GM12878 (cell line): ENCODE data around the gene ADAM15. TPM values are rescaled to one million over a fixed set of nuclear protein-coding genes. Genes with fewer than 3 reads are reported as not detected.

Experiments used
- ATAC-seq: fragments of 200-7000 bp; cut with Tn5 transposase; 3 replicates; pipeline ENCODE4 v1.9.1; 2020; ENCODE audit warnings: mild to moderate bottlenecking, moderate library complexity
- BruUV-seq: library from RNA; stranded (reverse); fragments of 400-500 nt; replicated peaks from 2 replicates; lab custom pipeline; 2021; lab: Mats Ljungman, UMichigan
- CTCF ChIA-PET: fragments of 300-600 bp; sonication (Branson Sonifier 250); formaldehyde crosslinking; extraction: SDS; loops from one replicate; lab custom pipeline; 2021; ENCODE audit warnings: inconsistent platforms; lab: Yijun Ruan, JAX
- POLR2A ChIA-PET: fragments of 350-600 bp; formaldehyde crosslinking; extraction: SDS; loops from one replicate; lab custom pipeline; 2021; ENCODE audit warnings: inconsistent platforms; lab: Charles Lee
- RAD21 ChIA-PET: fragments of 300-600 bp; sonication (Branson Sonifier 250); formaldehyde crosslinking; loops from one replicate; lab custom pipeline; 2023; ENCODE audit warnings: antibody characterized with exemption; ENCODE audit not compliant: unreplicated experiment; lab: Charles Lee
- SMC1A ChIA-PET: fragments of 300-600 bp; sonication (Branson Sonifier 250); formaldehyde crosslinking; loops from one replicate; lab custom pipeline; 2023; ENCODE audit not compliant: unreplicated experiment, uncharacterized antibody; lab: Charles Lee
- DNase-seq: peaks from one replicate; pipeline ENCODE4 v3.0.0-alpha.2; 2011; ENCODE audit warnings: low read depth, low spot score
- FAIRE-seq: peaks from 3 replicates; lab custom pipeline; 2011; peaks lifted over from hg19 to GRCh38; lab: Jason Lieb, UNC
- H2AFZ ChIP-seq: 2 replicates; pipeline ENCODE4 v1.6.0; 2011; ENCODE audit warnings: low read depth, low read length, control low read depth; ENCODE audit not compliant: control insufficient read depth
- H3K27ac ChIP-seq: 2 replicates; pipeline ENCODE4 v1.5.1; 2011; ENCODE audit warnings: control low read depth; ENCODE audit not compliant: control insufficient read depth, insufficient read depth
- H3K27me3 ChIP-seq, 2 experiments: replicated peaks in 1 of 2; 2 replicates each; pipeline versions ENCODE4 v1.6.0 to v1.6.1; 2011; ENCODE audit warnings: low read length in 1 of 2; ENCODE audit not compliant: control insufficient read depth in 2 of 2, insufficient read depth in 2 of 2
- H3K36me3 ChIP-seq, 2 experiments: 2 replicates each; pipeline ENCODE4 v1.5.1; 2011; ENCODE audit warnings: low read length in 1 of 2; ENCODE audit not compliant: control insufficient read depth in 2 of 2, insufficient read depth in 2 of 2
- H3K4me1 ChIP-seq: 2 replicates; pipeline ENCODE4 v1.6.1; 2011; ENCODE audit warnings: mild to moderate bottlenecking, low read length, moderate library complexity, mixed read lengths; ENCODE audit not compliant: control insufficient read depth, insufficient read depth
- H3K4me2 ChIP-seq: 2 replicates; pipeline ENCODE4 v1.6.0; 2011; ENCODE audit warnings: control low read depth; ENCODE audit not compliant: control insufficient read depth, insufficient read depth
- H3K4me3 ChIP-seq: fragments of 200-600 bp; sonication (generic); 2 replicates; pipeline ENCODE4 v1.5.1; 2016
- H3K79me2 ChIP-seq: 2 replicates; pipeline ENCODE4 v1.6.0; 2011; ENCODE audit warnings: low read length; ENCODE audit not compliant: control insufficient read depth, insufficient read depth
- H3K9ac ChIP-seq: 2 replicates; pipeline ENCODE4 v1.8.0; 2011; ENCODE audit warnings: low read length, control low read depth, mixed read lengths; ENCODE audit not compliant: control insufficient read depth, insufficient read depth
- H3K9me3 ChIP-seq: replicated peaks from 3 replicates; pipeline ENCODE4 v1.5.1; 2011; ENCODE audit warnings: mild to moderate bottlenecking, low read length; ENCODE audit not compliant: control insufficient read depth, insufficient read depth
- H4K20me1 ChIP-seq: 2 replicates; pipeline ENCODE4 v1.6.0; 2011; ENCODE audit not compliant: control insufficient read depth, insufficient read depth
- BCL11A ChIP-seq: IDR thresholded peaks from 2 replicates; pipeline ENCODE4 v1.6.1; 2011; ENCODE audit warnings: low read depth, low read length
- FOS ChIP-seq: IDR thresholded peaks from 3 replicates; pipeline ENCODE4 v1.6.1; 2011; ENCODE audit warnings: borderline replicate concordance; ENCODE audit not compliant: insufficient read length; ENCODE audit errors: extremely low read depth
- KLF5 ChIP-seq: fragments of 450-650 bp; IDR thresholded peaks from 2 replicates; pipeline ENCODE4 v1.6.1; 2014; ENCODE audit warnings: mild to moderate bottlenecking; ENCODE audit not compliant: partially characterized antibody
- MEF2B ChIP-seq: fragments of 450-650 bp; IDR thresholded peaks from 2 replicates; pipeline ENCODE4 v1.6.1; 2018; ENCODE audit warnings: mild to moderate bottlenecking, moderate library complexity; ENCODE audit not compliant: partially characterized antibody, poor library complexity, severe bottlenecking
- NFYB ChIP-seq: IDR thresholded peaks from 2 replicates; pipeline ENCODE4 v1.6.1; 2011; ENCODE audit warnings: low read depth, mild to moderate bottlenecking, low read length, improper control_type of control experiment, moderate library complexity; ENCODE audit not compliant: insufficient read depth
- PAX8 ChIP-seq: fragments of 450-650 bp; IDR thresholded peaks from 2 replicates; pipeline ENCODE4 v1.6.1; 2017; ENCODE audit warnings: mild to moderate bottlenecking, moderate library complexity
- RUNX3 ChIP-seq: IDR thresholded peaks from 2 replicates; pipeline ENCODE4 v1.6.1; 2012; ENCODE audit warnings: low read length, inconsistent platforms
- SIN3A ChIP-seq: IDR thresholded peaks from 2 replicates; pipeline ENCODE4 v1.6.1; 2012; ENCODE audit warnings: low read depth, low read length, improper control_type of control experiment
- TCF12 ChIP-seq: IDR thresholded peaks from 2 replicates; pipeline ENCODE4 v1.6.1; 2011; ENCODE audit warnings: low read depth, mild to moderate bottlenecking, low read length
- WGBS: methylation state at CpG from one replicate; pipeline ENCODE4 v1.1.6; 2016; ENCODE audit warnings: low lambda C conversion rate; ENCODE audit not compliant: insufficient replicate concordance, insufficient coverage; ENCODE audit errors: missing lambda C conversion rate; 5-methylcytosine and 5-hydroxymethylcytosine counted together
- in situ Hi-C: fragments of 300-500 bp; cut with MboI; formaldehyde crosslinking; loops from 9 replicates; pipeline ENCODE4 v1.14.3; 2018; ENCODE audit warnings: mixed read lengths
- intact Hi-C: fragments of 100-400 bp; cut with micrococcal nuclease; formaldehyde crosslinking; loops from one replicate; pipeline ENCODE4 v1.14.2; 2022; ENCODE audit not compliant: unreplicated experiment
- polyA plus RNA-seq, 11 experiments: library from polyadenylated mRNA; depleted of rRNA in 4 of 11; unstranded in 6 of 11; stranded (reverse) in 5 of 11; fragments of >200 nt; fragmentation: Nextera tagmentation in 4 of 11; fragmentation: Illumina TruSeq in 1 of 11; extraction: Ambion mirVana in 4 of 11; extraction: Trizol in 1 of 11; gene quantifications; 1 replicate in 1 of 11; 2 replicates in 10 of 11; pipeline versions ENCODE4 v1.2.1 to v1.2.3, GENCODE V29; 2011 to 2016; ENCODE audit warnings: inconsistent platforms in 2 of 11, missing spikeins in 2 of 11, low read depth in 1 of 11
- total RNA-seq, 4 experiments: library from RNA; depleted of rRNA in 3 of 4; stranded (reverse); fragments of >200 nt in 3 of 4; fragmentation: Illumina TruSeq in 1 of 4; extraction: Trizol in 1 of 4; gene quantifications; 2 replicates each; pipeline versions ENCODE4 v1.2.1 to v1.2.3, GENCODE V29; 2013 to 2021
- TF ChIP-seq, protein P1 (sequence below): fragments of 150-350 bp; IDR thresholded peaks from 2 replicates; pipeline ENCODE4 v1.6.1; 2016; ENCODE audit warnings: low read depth, low read length
- TF ChIP-seq, protein P2 (sequence below): IDR thresholded peaks from 2 replicates; pipeline ENCODE4 v1.6.1; 2011; ENCODE audit warnings: borderline replicate concordance, low read depth, mild to moderate bottlenecking, moderate library complexity, mixed read lengths, low read length; ENCODE audit not compliant: insufficient read depth; ENCODE audit errors: extremely low read length
- TF ChIP-seq, protein P3 (sequence below): fragments of 450-650 bp; IDR thresholded peaks from 2 replicates; pipeline ENCODE4 v1.6.1; 2016; ENCODE audit warnings: mild to moderate bottlenecking
- TF ChIP-seq, protein P4 (sequence below): IDR thresholded peaks from 2 replicates; pipeline ENCODE4 v1.6.1; 2012; ENCODE audit warnings: improper control_type of control experiment, low read depth, low read length; ENCODE audit not compliant: insufficient replicate concordance

Gene ADAM15
- total and polyA plus RNA-seq, 10 of the 15 experiments (the other 5 are each of a cell fraction or from before 2014, with no cell fraction given): 0.29 to 38.8 (median 14.7) TPM

DNA sequence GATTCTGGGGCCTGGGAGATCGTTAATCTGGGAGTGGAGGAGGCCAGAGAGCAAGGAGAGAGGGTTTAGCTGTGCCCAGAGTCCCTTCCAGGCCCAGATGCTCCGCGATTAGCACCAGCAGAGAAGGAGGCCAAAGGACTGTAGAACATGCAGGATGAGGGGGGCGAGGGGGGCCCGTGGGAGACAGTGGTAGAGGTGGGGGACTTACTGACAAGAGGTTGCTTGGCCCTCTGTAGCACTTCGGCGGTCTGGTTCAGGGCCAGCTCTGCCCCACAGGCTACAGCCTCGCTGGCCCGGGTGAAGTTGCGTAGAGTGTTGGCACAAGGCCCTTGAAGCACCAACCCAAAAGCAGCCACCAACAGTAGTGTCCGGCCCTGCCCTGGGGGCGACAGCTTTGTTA is 18.2 kb upstream of the ADAM15 start:
- POLR2A ChIA-PET: interaction anchor here (1.3 kb wide), 1 partner anchor 50 kb away, joined by 4 read pairs; the partner anchor contains the start of gene FLAD1
- SMC1A ChIA-PET: no interaction called here

More for the DNA sequence above, 18.2 kb upstream of the ADAM15 start:
- RAD21 ChIA-PET: no interaction called here
- Histone ChIP-seq H3K27ac (no peak overlapping the region), H3K4me2 (no peak overlapping the region), H3K27me3 (peaks cover 0 to 3% of the 10 kb centered on the region in 2 experiments; a peak in 1 of 4 replicates), H3K79me2 (no peaks in the 10 kb centered on the region), H3K4me1 (no peaks in the 10 kb centered on the region)
- in situ Hi-C loops: no loop called here
- BruUV-seq: no TSS peak
- TF ChIP-seq SIN3A: no peak
- TF ChIP-seq RUNX3: no peak
- no peak for TF ChIP-seq BCL11A
- TF ChIP-seq, protein P1, sequence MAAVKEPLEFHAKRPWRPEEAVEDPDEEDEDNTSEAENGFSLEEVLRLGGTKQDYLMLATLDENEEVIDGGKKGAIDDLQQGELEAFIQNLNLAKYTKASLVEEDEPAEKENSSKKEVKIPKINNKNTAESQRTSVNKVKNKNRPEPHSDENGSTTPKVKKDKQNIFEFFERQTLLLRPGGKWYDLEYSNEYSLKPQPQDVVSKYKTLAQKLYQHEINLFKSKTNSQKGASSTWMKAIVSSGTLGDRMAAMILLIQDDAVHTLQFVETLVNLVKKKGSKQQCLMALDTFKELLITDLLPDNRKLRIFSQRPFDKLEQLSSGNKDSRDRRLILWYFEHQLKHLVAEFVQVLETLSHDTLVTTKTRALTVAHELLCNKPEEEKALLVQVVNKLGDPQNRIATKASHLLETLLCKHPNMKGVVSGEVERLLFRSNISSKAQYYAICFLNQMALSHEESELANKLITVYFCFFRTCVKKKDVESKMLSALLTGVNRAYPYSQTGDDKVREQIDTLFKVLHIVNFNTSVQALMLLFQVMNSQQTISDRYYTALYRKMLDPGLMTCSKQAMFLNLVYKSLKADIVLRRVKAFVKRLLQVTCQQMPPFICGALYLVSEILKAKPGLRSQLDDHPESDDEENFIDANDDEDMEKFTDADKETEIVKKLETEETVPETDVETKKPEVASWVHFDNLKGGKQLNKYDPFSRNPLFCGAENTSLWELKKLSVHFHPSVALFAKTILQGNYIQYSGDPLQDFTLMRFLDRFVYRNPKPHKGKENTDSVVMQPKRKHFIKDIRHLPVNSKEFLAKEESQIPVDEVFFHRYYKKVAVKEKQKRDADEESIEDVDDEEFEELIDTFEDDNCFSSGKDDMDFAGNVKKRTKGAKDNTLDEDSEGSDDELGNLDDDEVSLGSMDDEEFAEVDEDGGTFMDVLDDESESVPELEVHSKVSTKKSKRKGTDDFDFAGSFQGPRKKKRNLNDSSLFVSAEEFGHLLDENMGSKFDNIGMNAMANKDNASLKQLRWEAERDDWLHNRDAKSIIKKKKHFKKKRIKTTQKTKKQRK: no peak
- no peak for TF ChIP-seq TCF12
- TF ChIP-seq, protein P2, sequence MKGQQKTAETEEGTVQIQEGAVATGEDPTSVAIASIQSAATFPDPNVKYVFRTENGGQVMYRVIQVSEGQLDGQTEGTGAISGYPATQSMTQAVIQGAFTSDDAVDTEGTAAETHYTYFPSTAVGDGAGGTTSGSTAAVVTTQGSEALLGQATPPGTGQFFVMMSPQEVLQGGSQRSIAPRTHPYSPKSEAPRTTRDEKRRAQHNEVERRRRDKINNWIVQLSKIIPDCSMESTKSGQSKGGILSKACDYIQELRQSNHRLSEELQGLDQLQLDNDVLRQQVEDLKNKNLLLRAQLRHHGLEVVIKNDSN: no peak
- TF ChIP-seq FOS: no peak
- TF ChIP-seq PAX8: no peak
- TF ChIP-seq, protein P3, sequence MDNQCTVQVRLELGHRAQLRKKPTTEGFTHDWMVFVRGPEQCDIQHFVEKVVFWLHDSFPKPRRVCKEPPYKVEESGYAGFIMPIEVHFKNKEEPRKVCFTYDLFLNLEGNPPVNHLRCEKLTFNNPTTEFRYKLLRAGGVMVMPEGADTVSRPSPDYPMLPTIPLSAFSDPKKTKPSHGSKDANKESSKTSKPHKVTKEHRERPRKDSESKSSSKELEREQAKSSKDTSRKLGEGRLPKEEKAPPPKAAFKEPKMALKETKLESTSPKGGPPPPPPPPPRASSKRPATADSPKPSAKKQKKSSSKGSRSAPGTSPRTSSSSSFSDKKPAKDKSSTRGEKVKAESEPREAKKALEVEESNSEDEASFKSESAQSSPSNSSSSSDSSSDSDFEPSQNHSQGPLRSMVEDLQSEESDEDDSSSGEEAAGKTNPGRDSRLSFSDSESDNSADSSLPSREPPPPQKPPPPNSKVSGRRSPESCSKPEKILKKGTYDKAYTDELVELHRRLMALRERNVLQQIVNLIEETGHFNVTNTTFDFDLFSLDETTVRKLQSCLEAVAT: no peak
- TF ChIP-seq, protein P4, sequence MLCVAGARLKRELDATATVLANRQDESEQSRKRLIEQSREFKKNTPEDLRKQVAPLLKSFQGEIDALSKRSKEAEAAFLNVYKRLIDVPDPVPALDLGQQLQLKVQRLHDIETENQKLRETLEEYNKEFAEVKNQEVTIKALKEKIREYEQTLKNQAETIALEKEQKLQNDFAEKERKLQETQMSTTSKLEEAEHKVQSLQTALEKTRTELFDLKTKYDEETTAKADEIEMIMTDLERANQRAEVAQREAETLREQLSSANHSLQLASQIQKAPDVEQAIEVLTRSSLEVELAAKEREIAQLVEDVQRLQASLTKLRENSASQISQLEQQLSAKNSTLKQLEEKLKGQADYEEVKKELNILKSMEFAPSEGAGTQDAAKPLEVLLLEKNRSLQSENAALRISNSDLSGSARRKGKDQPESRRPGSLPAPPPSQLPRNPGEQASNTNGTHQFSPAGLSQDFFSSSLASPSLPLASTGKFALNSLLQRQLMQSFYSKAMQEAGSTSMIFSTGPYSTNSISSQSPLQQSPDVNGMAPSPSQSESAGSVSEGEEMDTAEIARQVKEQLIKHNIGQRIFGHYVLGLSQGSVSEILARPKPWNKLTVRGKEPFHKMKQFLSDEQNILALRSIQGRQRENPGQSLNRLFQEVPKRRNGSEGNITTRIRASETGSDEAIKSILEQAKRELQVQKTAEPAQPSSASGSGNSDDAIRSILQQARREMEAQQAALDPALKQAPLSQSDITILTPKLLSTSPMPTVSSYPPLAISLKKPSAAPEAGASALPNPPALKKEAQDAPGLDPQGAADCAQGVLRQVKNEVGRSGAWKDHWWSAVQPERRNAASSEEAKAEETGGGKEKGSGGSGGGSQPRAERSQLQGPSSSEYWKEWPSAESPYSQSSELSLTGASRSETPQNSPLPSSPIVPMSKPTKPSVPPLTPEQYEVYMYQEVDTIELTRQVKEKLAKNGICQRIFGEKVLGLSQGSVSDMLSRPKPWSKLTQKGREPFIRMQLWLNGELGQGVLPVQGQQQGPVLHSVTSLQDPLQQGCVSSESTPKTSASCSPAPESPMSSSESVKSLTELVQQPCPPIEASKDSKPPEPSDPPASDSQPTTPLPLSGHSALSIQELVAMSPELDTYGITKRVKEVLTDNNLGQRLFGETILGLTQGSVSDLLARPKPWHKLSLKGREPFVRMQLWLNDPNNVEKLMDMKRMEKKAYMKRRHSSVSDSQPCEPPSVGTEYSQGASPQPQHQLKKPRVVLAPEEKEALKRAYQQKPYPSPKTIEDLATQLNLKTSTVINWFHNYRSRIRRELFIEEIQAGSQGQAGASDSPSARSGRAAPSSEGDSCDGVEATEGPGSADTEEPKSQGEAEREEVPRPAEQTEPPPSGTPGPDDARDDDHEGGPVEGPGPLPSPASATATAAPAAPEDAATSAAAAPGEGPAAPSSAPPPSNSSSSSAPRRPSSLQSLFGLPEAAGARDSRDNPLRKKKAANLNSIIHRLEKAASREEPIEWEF: no peak
- no peak for TF ChIP-seq KLF5
- no peak for TF ChIP-seq NFYB
- TF ChIP-seq MEF2B: no peak
- TF ChIP-seq, all 136 proteins: peak for 0
- H3K9me3 ChIP-seq: no peaks in the 10 kb centered on the region
- H4K20me1 ChIP-seq: no peaks in the 10 kb centered on the region
- 52% methylated on average over 12 of the region's 12 CpGs for WGBS
- H2AFZ ChIP-seq: no peak overlapping the region
- no peak overlapping the region for H3K4me3 ChIP-seq
- no peak for DNase-seq
- ATAC-seq: no peak
- CTCF ChIA-PET: interaction anchor here (1.4 kb wide), 1 partner anchor 12 kb away, joined by 4 read pairs; no protein-coding TSS in a partner anchor
- H3K9ac ChIP-seq: no peak overlapping the region
- intact Hi-C loops: no loop called here
- no peaks in the 10 kb centered on the region for H3K36me3 ChIP-seq
- no peak for FAIRE-seq
